HG03432 (cell line): ENCODE measurements around the gene ITGAL.
A peak's percentile ranks its signal among the peaks of the same experiment; 100 is the strongest.
"Not testable (repeated sequence)": the region's sequence is repeated elsewhere in the genome, so short reads cannot be mapped to it uniquely, and the experiment has no call there.

Experiments
- ATAC-seq: cut with Tn5 transposase; IDR thresholded peaks from one replicate; pipeline ENCODE4 v1.9.1; 2021; ENCODE audit warnings: mild to moderate bottlenecking, moderate library complexity; ENCODE audit not compliant: unreplicated experiment

The ITGAL gene

GRCh38 chr16:30472328-30472942, at the start of gene ITGAL:
TSS of gene ITGAL (plus strand) at chr16:30472742. CDS start at chr16:30472838, 96 bp downstream.
- ATAC-seq: peak; percentile 50

- no peak for ATAC-seq
Observed at GRCh38 chr16:30428055-30428454, 44.5 kb upstream of the ITGAL start.

GRCh38 chr16:30429418-30429677, 43.2 kb upstream of the ITGAL start:
- no peak for ATAC-seq

GRCh38 chr16:30429678-30430427, 42.7 kb upstream of the ITGAL start, which contains the start of gene DCTPP1:
TSS of gene DCTPP1 (minus strand) at chr16:30430030. CDS start at chr16:30429980, 50 bp downstream.
- ATAC-seq: peak; percentile 94

- peak; percentile 23 for ATAC-seq
Observed at GRCh38 chr16:30430428-30430970, 42.0 kb upstream of the ITGAL start.

GRCh38 chr16:30434852-30435251, 37.7 kb upstream of the ITGAL start:
- ATAC-seq: no peak

- no peak for ATAC-seq
Observed at GRCh38 chr16:30437511-30438046, 35.0 kb upstream of the ITGAL start.

- ATAC-seq: no peak
Observed at GRCh38 chr16:30438835-30439234, 33.7 kb upstream of the ITGAL start.

- ATAC-seq: no peak
Observed at GRCh38 chr16:30439720-30440348, 32.7 kb upstream of the ITGAL start.

GRCh38 chr16:30443631-30444030, 28.9 kb upstream of the ITGAL start:
- no peak for ATAC-seq

GRCh38 chr16:30444231-30445148, 28.1 kb upstream of the ITGAL start:
- ATAC-seq: no peak

GRCh38 chr16:30445149-30445407, 27.5 kb upstream of the ITGAL start:
- ATAC-seq: no peak

- ATAC-seq: peak; percentile 88
Observed at GRCh38 chr16:30445408-30446202, 26.9 kb upstream of the ITGAL start, which contains the start of gene SEPHS2. TSS of gene SEPHS2 (minus strand) at chr16:30445874. CDS start at chr16:30445727, 147 bp downstream.

- ATAC-seq: no peak
Observed at GRCh38 chr16:30446203-30446595, 26.3 kb upstream of the ITGAL start.

- ATAC-seq: no peak
Observed at GRCh38 chr16:30447512-30448226, 24.9 kb upstream of the ITGAL start.

GRCh38 chr16:30449116-30449435, 23.5 kb upstream of the ITGAL start:
- ATAC-seq: no peak

GRCh38 chr16:30452709-30453580, 19.6 kb upstream of the ITGAL start:
- not testable (repeated sequence) for ATAC-seq

GRCh38 chr16:30456302-30456701, 16.2 kb upstream of the ITGAL start:
- no peak for ATAC-seq
